IPS-18a (cell line): ENCODE measurements around the gene CREM.

Experiments used
- H3K27ac ChIP-seq: one replicate; pipeline ENCODE4 v1.5.1; 2013; ENCODE audit warnings: low read length
- H3K27me3 ChIP-seq: one replicate; pipeline ENCODE4 v1.6.1; 2013; ENCODE audit warnings: mild to moderate bottlenecking, low read length; ENCODE audit not compliant: control insufficient read depth, insufficient read depth
- H3K36me3 ChIP-seq: one replicate; pipeline ENCODE4 v1.6.1; 2013; ENCODE audit warnings: low read depth, low read length; ENCODE audit not compliant: control insufficient read depth
- H3K4me1 ChIP-seq: one replicate; pipeline ENCODE4 v1.6.1; 2013; ENCODE audit warnings: low read depth, low read length; ENCODE audit not compliant: control insufficient read depth
- H3K4me3 ChIP-seq: one replicate; pipeline ENCODE4 v1.5.1; 2013; ENCODE audit warnings: low read length
- H3K9ac ChIP-seq: one replicate; pipeline ENCODE4 v1.6.1; 2013; ENCODE audit warnings: mild to moderate bottlenecking, low read length, moderate library complexity
- H3K9me3 ChIP-seq: one replicate; pipeline ENCODE4 v1.6.1; 2013; ENCODE audit warnings: low read depth, low read length; ENCODE audit not compliant: control insufficient read depth

The CREM gene

GRCh38 chr10:35178331-35178730, 51.7 kb downstream of the CREM start:
- Histone ChIP-seq H3K4me3 (no peak overlapping the region), H3K9ac (no peak overlapping the region), H3K4me1 (no peaks in the 10 kb centered on the region), H3K36me3 (no peaks in the 10 kb centered on the region), H3K27me3 (no peaks in the 10 kb centered on the region), H3K27ac (no peak overlapping the region), H3K9me3 (no peaks in the 10 kb centered on the region)

DNA sequence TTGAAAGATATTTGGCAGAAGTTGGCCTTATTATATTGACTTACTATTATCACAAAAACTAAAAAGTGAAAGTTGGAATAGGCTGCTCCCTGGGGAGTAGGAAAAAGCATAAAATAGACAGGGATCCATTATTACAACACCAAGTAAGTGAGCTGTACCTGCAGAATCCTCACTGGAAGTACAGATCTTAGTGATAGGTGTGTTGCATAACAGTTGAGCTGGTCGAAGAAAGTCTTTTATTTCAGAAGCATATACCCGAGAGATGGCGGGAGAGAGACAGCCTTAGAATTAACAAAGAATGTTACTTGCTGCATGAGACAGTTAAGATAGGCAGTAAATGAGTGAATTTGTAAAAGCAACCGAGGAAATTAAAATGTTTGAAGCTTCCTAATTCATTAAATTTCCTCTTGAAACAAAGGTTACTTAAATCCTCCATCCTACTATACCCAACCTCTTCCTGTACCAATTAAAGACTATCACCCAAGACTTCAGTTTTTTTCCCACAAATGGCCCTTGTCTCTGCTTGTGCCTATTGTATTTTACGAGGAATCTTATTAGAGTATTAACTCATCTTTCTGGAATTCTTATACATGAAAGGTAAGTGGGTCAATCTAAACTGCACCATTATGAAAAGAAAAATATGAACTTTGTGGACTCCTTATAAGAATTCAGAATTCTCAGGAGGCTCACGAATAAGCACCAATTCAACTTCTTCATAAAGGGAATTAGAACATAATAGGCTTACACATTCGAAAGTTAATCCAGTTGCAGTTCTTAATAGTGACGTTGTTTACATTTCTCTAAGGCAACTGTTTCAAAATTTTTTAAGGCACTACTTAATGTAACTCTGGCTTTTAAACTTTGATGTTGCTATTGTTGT, 56.2 kb downstream of the CREM start:
- H3K27me3 ChIP-seq: no peaks in the 10 kb centered on the region
- H3K9ac ChIP-seq: no peak overlapping the region
- no peak overlapping the region for H3K27ac ChIP-seq
- no peaks in the 10 kb centered on the region for H3K4me1 ChIP-seq
- no peaks in the 10 kb centered on the region for H3K9me3 ChIP-seq
- no peaks in the 10 kb centered on the region for H3K36me3 ChIP-seq
- no peak overlapping the region for H3K4me3 ChIP-seq

GRCh38 chr10:35184527-35185171, 58.0 kb downstream of the CREM start:
- Histone ChIP-seq H3K27ac (no peak overlapping the region), H3K4me3 (no peak overlapping the region), H3K27me3 (no peaks in the 10 kb centered on the region), H3K9ac (no peak overlapping the region), H3K4me1 (no peaks in the 10 kb centered on the region), H3K9me3 (no peaks in the 10 kb centered on the region), H3K36me3 (no peaks in the 10 kb centered on the region)

DNA sequence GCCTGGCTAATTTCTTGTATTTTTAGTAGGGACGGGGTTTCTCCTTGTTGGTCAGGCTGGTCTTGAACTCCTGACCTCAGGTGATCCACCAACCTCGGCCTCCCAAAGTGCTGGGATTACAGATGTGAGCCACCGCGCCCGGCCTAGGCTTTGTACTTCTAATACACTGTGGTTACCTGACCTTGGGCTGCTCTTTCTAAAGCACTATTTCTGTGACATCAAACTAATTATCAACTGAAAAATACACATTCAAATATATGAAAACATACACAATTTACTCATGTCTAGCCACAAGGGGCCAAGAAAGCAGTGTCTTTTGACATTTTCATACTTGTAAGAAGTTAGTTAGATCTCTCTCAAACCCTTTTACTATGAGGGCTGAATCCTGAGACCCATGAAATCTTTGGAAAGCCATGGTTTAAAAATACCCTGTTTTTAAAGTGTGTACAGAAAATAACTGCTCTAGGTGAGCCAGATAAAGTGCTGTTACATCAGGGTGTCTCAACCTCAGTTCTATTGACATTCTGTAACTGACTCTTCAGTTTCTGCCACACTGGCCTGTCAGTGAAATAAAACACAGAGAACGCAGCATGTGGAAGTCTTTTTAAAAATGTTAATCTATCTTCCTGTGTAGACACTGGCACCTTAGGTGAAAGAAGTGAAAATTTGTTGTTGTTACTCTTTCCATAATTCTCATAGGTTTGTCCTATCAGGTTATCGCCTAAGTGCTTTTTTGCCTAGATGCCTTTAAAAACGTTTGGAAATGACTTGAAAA, 58.8 kb downstream of the CREM start:
- no peak overlapping the region for H3K9ac ChIP-seq
- no peak overlapping the region for H3K27ac ChIP-seq
- H3K9me3 ChIP-seq: no peaks in the 10 kb centered on the region
- H3K4me3 ChIP-seq: no peak overlapping the region
- H3K36me3 ChIP-seq: no peaks in the 10 kb centered on the region
- H3K4me1 ChIP-seq: no peaks in the 10 kb centered on the region
- no peaks in the 10 kb centered on the region for H3K27me3 ChIP-seq

DNA sequence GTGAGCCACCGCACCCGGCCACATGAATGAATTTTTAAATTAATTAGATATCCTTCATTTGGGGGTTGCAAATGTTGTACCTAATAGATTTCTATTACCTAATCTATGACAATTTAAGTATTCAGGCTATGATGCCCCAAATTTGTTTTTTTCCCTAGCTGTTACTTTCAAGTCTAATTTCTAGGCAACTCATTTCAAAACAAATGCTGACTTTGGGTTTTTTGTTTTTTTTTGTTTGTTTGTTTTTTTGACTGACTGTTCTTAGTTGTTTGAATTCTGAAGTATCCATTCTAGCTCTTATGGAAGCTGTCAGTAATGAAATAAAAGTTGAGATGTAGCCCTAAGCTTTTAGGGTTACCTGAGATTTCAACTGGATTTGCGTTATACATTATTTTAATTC, 62.3 kb downstream of the CREM start:
- Histone ChIP-seq H3K4me3 (no peak overlapping the region), H3K36me3 (no peaks in the 10 kb centered on the region), H3K9ac (no peak overlapping the region), H3K27me3 (no peaks in the 10 kb centered on the region), H3K27ac (no peak overlapping the region), H3K4me1 (no peaks in the 10 kb centered on the region), H3K9me3 (no peaks in the 10 kb centered on the region)

DNA sequence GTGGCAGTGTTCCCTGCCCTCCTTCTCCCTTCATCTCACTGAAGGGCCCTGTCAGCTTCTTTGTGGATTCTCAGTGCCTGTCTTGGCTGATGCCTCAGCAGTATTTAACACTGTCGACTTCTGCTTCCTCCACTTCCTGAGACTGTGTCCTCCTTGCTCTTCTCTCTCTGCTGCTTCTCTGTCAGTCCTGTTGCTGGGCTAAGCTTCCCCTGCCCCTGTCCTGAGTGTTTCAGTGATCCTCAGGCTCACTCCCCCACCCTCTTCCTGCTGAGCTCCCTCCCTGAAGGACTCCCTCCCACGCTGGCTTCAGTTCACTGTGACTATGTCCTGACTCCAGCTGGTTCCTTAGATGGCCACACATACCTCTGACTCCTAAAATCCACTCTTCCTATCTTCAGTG, 64.9 kb downstream of the CREM start:
- Histone ChIP-seq H3K4me1 (peaks cover 15% of the 10 kb centered on the region), H3K9ac (no peak overlapping the region), H3K9me3 (no peaks in the 10 kb centered on the region), H3K36me3 (no peaks in the 10 kb centered on the region), H3K27me3 (no peaks in the 10 kb centered on the region), H3K4me3 (no peak overlapping the region), H3K27ac (no peak overlapping the region)

DNA sequence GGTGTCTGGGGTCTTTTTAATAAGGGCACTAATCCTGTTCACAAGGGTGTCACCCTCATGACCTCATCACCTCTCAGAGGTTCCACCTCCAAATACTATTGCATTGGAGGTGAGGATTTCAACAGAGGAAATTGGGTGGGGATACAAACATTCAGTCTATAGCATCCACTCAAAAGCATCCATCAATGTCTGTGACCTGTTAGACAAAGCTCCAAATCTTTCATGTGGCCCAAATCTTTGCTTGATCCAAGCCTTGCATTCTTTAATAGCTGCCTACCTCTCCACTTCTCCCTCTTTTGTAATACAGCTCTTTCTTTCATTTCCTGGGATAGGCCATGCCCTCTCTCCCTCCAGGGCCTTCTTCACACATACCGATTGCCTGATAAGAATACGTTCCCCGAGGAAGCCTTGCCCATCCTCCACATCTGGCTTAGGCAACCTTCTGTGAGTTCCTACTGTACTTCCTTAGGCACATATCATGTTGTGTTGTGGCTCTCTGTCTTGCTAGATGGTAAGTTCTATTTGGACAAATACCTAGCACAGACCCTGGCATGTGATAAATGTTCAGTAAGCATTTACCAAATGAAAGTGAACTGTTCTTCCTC, 66.1 kb downstream of the CREM start:
- Histone ChIP-seq H3K9me3 (no peaks in the 10 kb centered on the region), H3K4me1 (peaks cover 15% of the 10 kb centered on the region), H3K9ac (no peak overlapping the region), H3K27me3 (no peaks in the 10 kb centered on the region), H3K36me3 (no peaks in the 10 kb centered on the region), H3K27ac (no peak overlapping the region), H3K4me3 (no peak overlapping the region)

DNA sequence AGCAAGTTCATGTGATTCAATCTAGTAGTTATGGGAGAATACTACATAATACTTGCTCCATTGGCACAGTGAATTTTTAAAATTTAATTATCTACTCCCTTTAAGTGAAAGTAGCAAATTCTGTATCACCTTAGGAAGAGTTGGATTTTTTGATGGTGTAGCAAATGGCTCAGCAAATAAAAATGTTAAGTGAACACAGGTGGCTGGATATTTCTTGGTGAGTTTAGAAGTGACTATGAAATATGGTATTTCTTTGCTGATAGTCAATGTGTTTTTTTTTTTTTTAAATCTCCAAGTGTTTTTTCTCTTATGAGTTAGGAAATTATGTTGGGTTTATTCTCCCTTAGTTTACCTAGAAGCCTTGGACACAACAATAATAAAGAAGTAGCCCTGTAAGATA, 67.8 kb downstream of the CREM start:
- H3K4me1 ChIP-seq: peaks cover 15% of the 10 kb centered on the region
- no peak overlapping the region for H3K4me3 ChIP-seq
- no peaks in the 10 kb centered on the region for H3K9me3 ChIP-seq
- H3K27me3 ChIP-seq: no peaks in the 10 kb centered on the region
- no peak overlapping the region for H3K9ac ChIP-seq
- H3K36me3 ChIP-seq: no peaks in the 10 kb centered on the region
- H3K27ac ChIP-seq: no peak overlapping the region

GRCh38 chr10:35194906-35195305, 68.3 kb downstream of the CREM start:
- no peak overlapping the region for H3K27ac ChIP-seq
- H3K9ac ChIP-seq: peak overlapping the region; percentile 57
- no peaks in the 10 kb centered on the region for H3K9me3 ChIP-seq
- no peaks in the 10 kb centered on the region for H3K27me3 ChIP-seq
- H3K4me1 ChIP-seq: peaks cover 15% of the 10 kb centered on the region
- H3K4me3 ChIP-seq: peak overlapping the region; percentile 75
- H3K36me3 ChIP-seq: no peaks in the 10 kb centered on the region

DNA sequence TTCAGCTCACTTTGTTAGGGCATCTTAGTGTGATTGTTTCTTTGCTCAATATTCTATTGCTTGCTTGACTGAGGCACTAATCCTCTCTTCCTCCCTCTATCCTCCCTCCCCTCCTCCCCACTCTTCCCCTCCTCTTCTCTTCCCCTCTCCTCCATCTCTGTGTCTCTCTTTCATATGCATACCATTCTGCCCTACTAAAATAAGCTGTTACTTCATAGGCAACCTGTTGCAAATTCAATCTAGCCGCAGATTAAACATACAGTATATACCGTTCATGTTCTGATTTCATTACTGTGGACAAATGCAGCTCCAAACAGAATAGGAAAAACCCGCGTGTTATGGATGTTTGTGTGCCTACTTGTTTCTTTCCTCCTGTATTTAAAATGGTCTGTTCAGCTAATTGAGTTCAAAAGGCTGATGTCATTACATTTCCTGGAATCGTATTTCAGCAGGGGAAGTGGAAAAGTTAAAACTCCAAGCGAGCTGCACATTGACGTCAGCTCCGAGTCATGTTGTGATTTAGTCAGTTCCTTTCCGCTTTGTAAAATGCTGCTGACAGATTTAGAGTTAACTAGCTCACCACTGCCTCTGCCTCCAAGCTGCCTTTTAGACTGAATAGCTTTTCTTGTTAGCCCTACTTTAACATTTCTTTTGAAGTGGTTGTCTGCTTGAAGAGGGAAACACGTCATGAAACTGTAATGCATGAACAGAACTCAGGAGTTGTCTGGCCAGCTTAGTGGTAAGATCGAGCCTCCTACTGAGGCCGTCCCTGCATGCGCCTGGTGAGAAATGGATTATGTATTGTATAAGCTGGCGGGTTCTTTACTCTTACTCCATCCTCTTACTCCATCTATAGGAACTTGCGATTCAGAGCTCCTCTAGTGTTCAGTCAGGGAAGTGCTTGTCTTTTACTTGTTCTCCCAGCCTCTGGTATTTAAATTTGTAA, 69.0 kb downstream of the CREM start:
- Histone ChIP-seq H3K9ac (peak overlapping the region; percentile 57), H3K36me3 (no peaks in the 10 kb centered on the region), H3K4me1 (peaks cover 15% of the 10 kb centered on the region), H3K27ac (peak overlapping the region; percentile 67), H3K9me3 (no peaks in the 10 kb centered on the region), H3K4me3 (peak overlapping the region; percentile 75), H3K27me3 (no peaks in the 10 kb centered on the region)
